ENCODE results near the gene LZTR1. TPM values are rescaled to one million over a fixed set of nuclear protein-coding genes. Genes with fewer than 3 reads are reported as not detected.
"Not testable (repeated sequence)": the region's sequence is repeated elsewhere in the genome, so short reads cannot be mapped to it uniquely, and the experiment has no call there.

Gene LZTR1
- total and polyA plus RNA-seq, 9 donors, result 28.2 to 73.4 (median 50.0) TPM

DNA sequence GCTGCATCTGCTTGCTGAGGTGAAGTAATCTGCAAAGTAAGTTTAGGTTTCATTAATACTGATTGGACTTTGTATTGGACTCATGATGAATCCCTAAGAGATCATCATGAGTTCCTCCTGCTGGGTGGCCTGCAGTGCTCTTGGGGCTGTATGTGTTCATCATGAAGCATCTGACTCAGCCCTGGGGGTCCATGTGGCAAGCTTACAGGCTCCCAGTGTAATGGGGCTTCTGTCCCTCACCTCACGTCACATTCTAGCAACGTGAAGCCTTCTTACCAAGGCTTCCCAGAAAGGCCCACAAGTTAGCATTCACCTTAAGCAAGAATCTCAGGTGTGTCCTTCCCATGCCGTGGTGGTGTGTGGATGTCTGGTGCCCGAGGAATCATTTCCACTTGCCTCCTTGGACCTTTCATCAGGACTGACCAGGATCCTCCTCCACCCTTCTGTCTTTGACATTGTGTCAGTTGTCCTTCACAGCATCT, 41.2 kb upstream of the LZTR1 start:
- Histone ChIP-seq H3K4me3 (no peak overlapping the region), H3K9me3 (no peaks in the 10 kb centered on the region), H3K4me1 (ENCODE audit: insufficient read depth) (peaks cover 10% of the 10 kb centered on the region), H3K27me3 (no peaks in the 10 kb centered on the region), H3K36me3 (no peaks in the 10 kb centered on the region), H3K27ac (no peak overlapping the region)
- no peak for TF ChIP-seq EP300 (IDR thresholded peaks at IDR 0.05)
- TF ChIP-seq, protein P1, sequence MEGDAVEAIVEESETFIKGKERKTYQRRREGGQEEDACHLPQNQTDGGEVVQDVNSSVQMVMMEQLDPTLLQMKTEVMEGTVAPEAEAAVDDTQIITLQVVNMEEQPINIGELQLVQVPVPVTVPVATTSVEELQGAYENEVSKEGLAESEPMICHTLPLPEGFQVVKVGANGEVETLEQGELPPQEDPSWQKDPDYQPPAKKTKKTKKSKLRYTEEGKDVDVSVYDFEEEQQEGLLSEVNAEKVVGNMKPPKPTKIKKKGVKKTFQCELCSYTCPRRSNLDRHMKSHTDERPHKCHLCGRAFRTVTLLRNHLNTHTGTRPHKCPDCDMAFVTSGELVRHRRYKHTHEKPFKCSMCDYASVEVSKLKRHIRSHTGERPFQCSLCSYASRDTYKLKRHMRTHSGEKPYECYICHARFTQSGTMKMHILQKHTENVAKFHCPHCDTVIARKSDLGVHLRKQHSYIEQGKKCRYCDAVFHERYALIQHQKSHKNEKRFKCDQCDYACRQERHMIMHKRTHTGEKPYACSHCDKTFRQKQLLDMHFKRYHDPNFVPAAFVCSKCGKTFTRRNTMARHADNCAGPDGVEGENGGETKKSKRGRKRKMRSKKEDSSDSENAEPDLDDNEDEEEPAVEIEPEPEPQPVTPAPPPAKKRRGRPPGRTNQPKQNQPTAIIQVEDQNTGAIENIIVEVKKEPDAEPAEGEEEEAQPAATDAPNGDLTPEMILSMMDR (IDR thresholded peaks at IDR 0.05), result no peak
- TF ChIP-seq POLR2A (IDR thresholded peaks at IDR 0.05), result no peak
- DNase-seq, result no peak
- intact Hi-C loops (cut with DNase I), result no loop called here
- WGBS, 3 donors, result 80 to 86% (median 86%) methylated on average over 4 of the region's 4 CpGs

DNA sequence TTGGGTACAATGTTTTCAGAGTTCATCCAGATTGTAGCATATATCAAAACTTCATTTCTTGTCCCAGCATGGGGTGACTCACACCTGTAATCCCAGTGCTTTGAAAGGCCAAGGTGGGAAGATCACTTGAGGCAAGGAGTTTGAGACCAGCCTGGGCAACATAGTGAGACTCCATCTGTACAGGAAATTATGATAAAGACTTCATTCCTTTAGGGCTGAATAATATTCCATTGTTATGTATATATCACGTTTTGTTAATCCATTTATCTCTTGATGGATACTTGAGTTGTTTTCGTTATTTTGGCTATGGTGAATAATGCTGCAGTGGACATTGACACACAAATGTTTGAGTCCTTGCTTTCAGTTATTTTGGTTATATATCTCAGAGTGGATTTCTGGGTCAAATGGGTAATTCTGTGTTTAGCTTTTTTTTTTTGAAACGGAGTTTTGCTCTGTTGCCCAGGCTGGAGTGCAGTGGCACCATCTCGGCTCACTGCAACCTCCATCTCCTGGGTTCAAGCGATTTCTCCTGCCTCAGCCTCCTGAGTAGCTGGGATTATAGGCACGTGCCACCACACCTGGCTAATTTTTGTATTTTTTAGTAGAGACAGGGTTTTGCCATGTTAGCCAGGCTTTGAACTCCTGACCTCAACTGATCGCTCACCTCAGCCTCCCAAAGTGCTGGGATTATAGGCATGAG, 39.7 kb upstream of the LZTR1 start:
- H3K4me1 ChIP-seq (ENCODE audit: insufficient read depth); H3K27ac ChIP-seq; H3K27me3 ChIP-seq; DNase-seq; H3K4me3 ChIP-seq; intact Hi-C loops (cut with DNase I); H3K9me3 ChIP-seq; H3K36me3 ChIP-seq: not testable (repeated sequence)
- WGBS, 3 donors, result 83 to 91% (median 89%) methylated on average over 7 of the region's 7 CpGs

DNA sequence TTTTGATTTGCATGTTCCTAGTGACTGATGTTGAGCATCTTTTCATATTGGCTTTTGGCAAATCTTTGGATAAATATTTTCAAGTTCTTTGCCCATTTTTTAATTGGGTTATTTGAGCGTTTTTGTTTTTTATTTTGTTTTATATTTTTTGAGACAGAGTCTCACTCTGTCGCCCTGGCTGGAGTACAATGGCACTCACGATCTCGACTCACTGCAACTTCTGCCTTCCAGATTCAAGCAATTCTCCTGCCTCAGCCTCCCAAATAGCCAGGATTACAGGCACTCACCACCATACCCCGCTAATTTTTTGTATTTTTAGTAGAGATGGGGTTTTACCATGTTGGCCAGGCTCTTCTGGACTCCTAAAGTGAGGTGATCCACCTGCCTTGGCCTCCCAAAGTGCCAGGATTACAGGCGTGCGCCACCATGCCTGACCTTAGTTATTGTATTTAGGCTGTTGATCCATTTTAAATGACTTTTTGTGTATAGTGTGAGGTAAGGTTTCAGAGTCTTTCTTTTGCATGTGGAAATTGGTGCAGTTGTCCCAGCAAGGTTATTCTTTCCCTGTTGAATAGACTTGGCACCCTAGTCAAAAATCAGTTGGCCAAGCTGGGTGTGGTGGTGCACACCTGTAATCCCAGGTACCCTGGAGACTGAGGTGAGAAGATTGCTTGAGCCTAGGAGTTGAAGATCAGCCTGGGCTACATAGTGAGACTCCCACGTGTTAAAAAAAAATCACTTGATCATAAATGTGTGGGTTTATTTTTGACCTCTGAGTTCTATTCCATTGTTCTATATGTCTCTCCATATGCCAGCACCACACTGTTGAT, 38.8 kb upstream of the LZTR1 start:
- TF ChIP-seq, protein P1 (IDR thresholded peaks at IDR 0.05), result no peak
- TF ChIP-seq POLR2A (IDR thresholded peaks at IDR 0.05) (no peak), EP300 (IDR thresholded peaks at IDR 0.05) (no peak)
- no peaks in the 10 kb centered on the region for H3K9me3 ChIP-seq
- WGBS, 3 donors, result 87 to 91% (median 89%) methylated on average over 8 of the region's 8 CpGs
- no peaks in the 10 kb centered on the region for H3K36me3 ChIP-seq
- no peak overlapping the region for H3K4me3 ChIP-seq
- H3K27ac ChIP-seq, result no peak overlapping the region
- no peak for DNase-seq
- no peaks in the 10 kb centered on the region for H3K27me3 ChIP-seq
- intact Hi-C loops (cut with DNase I), result no loop called here
- H3K4me1 ChIP-seq (ENCODE audit: insufficient read depth), result peaks cover 7% of the 10 kb centered on the region

DNA sequence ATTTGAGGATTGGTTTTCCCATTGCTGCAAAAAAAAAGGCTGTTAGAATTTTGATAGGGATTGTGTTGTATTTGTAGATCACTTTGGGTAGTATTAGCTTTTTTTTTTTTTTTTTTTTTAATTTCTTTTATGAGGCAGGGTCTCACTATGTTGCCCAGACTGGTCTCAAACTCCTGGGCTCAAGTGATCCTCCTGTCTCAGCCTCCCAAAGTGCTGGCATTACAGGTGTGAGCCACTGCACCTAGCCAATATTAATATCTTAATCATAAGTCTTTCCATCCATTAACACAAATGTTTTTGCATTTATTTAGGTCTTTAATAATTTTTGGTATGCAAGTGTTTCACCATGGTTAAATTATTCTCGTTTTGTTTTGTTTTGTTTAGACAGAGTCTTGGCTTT, 38.1 kb upstream of the LZTR1 start:
- Histone ChIP-seq H3K9me3 (no peaks in the 10 kb centered on the region), H3K27ac (no peak overlapping the region), H3K27me3 (no peaks in the 10 kb centered on the region), H3K4me3 (no peak overlapping the region), H3K36me3 (no peaks in the 10 kb centered on the region), H3K4me1 (ENCODE audit: insufficient read depth) (peaks cover 7% of the 10 kb centered on the region)
- 3 to 17% (median 9%) methylated on average over 1 of the region's 1 CpG for WGBS, 3 donors
- intact Hi-C loops (cut with DNase I), result no loop called here
- TF ChIP-seq POLR2A (IDR thresholded peaks at IDR 0.05) (no peak), EP300 (IDR thresholded peaks at IDR 0.05) (no peak)
- TF ChIP-seq, protein P1 (IDR thresholded peaks at IDR 0.05), result no peak
- DNase-seq, result no peak

DNA sequence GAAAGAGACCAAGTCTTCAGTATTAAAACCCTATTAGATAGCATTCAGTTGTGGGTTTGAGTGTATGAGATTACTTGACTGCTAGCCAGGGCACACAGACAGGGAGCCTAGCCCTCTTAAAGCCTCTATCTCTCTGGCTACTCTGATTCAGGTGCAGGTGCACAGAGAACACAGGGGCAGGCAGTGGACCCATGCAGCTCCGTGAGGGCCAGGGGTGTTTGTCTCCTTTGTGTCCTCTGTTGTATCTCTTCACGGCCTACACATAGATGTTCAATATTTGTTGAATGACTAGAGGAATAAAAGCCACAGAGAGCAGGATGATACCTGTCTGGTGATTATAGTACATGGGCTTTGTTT, 36.5 kb upstream of the LZTR1 start:
- intact Hi-C loops (cut with DNase I), result no loop called here
- no peaks in the 10 kb centered on the region for H3K27me3 ChIP-seq
- TF ChIP-seq, protein P1 (IDR thresholded peaks at IDR 0.05), result no peak
- TF ChIP-seq POLR2A (IDR thresholded peaks at IDR 0.05), result no peak
- TF ChIP-seq EP300 (IDR thresholded peaks at IDR 0.05), result no peak
- H3K4me1 ChIP-seq (ENCODE audit: insufficient read depth), result peaks cover 7% of the 10 kb centered on the region
- no peak overlapping the region for H3K27ac ChIP-seq
- no peak for DNase-seq
- 91 to 93% (median 91%) methylated on average over 2 of the region's 2 CpGs for WGBS, 3 donors
- H3K4me3 ChIP-seq, result no peak overlapping the region
- H3K9me3 ChIP-seq, result no peaks in the 10 kb centered on the region
- H3K36me3 ChIP-seq, result no peaks in the 10 kb centered on the region
